GM06990 (cell line): ENCODE results near the gene TTLL6.

ENCODE experiments used
- DNase-seq: peaks from one replicate; pipeline ENCODE4 v3.0.0-alpha.2; 2011; ENCODE audit not compliant: insufficient read length; ENCODE audit errors: extremely low read depth
- H3K27me3 ChIP-seq: replicated peaks from 2 replicates; pipeline ENCODE4 v1.6.0; 2011; ENCODE audit warnings: low read length; ENCODE audit not compliant: control insufficient read depth, insufficient read depth
- H3K36me3 ChIP-seq: 2 replicates; pipeline ENCODE4 v1.5.1; 2011; ENCODE audit warnings: low read length; ENCODE audit not compliant: control insufficient read depth, insufficient read depth
- H3K4me3 ChIP-seq: replicated peaks from 2 replicates; pipeline ENCODE4 v1.5.1; 2011; ENCODE audit warnings: low read depth, mild to moderate bottlenecking, control low read depth, low read length
- CTCF ChIP-seq: IDR thresholded peaks from 2 replicates; pipeline ENCODE4 v1.5.1; 2011; ENCODE audit warnings: low read length, control low read depth, mild to moderate bottlenecking, inconsistent platforms; ENCODE audit not compliant: insufficient read depth, poor library complexity, severe bottlenecking

The TTLL6 gene

GRCh38 chr17:48740537-48740936 lies 76.5 kb downstream of the TTLL6 start:
- Histone ChIP-seq H3K27me3 (peaks cover 8% of the 10 kb centered on the region), H3K36me3 (no peaks in the 10 kb centered on the region), H3K4me3 (no peak overlapping the region)
- no peak for TF ChIP-seq CTCF
- no peak for DNase-seq

- peaks cover 13% of the 10 kb centered on the region for H3K27me3 ChIP-seq
- no peak overlapping the region for H3K4me3 ChIP-seq
- H3K36me3 ChIP-seq: no peaks in the 10 kb centered on the region
- DNase-seq: no peak
- TF ChIP-seq CTCF: no peak
These were observed 78.1 kb downstream of the TTLL6 start for GRCh38 chr17:48738803-48739526.

- DNase-seq: no peak
- no peak overlapping the region for H3K4me3 ChIP-seq
- peaks cover 13% of the 10 kb centered on the region for H3K27me3 ChIP-seq
- H3K36me3 ChIP-seq: no peaks in the 10 kb centered on the region
- TF ChIP-seq CTCF: no peak
These were observed 78.6 kb downstream of the TTLL6 start for GRCh38 chr17:48738424-48738802.

- H3K4me3 ChIP-seq: no peak overlapping the region
- H3K27me3 ChIP-seq: peaks cover 14% of the 10 kb centered on the region
- no peak for DNase-seq
- no peak for TF ChIP-seq CTCF
- no peaks in the 10 kb centered on the region for H3K36me3 ChIP-seq
These were observed 79.5 kb downstream of the TTLL6 start for GRCh38 chr17:48737330-48738043.

- H3K27me3 ChIP-seq: peaks cover 14% of the 10 kb centered on the region
- no peak for DNase-seq
These were observed 82.0 kb downstream of the TTLL6 start for GRCh38 chr17:48735062-48735351.

More at GRCh38 chr17:48735062-48735351, 82.0 kb downstream of the TTLL6 start:
- Histone ChIP-seq H3K4me3 (no peak overlapping the region), H3K36me3 (no peaks in the 10 kb centered on the region)
- TF ChIP-seq CTCF: no peak
